Upper lobe of right lung (tissue), 1 donor: ENCODE data around the gene HCAR2. TPM values are rescaled to one million over a fixed set of nuclear protein-coding genes. Genes with fewer than 3 reads are reported as not detected.

Source experiments
- ATAC-seq: fragments of 200-7000 bp; cut with Tn5 transposase; one replicate; pipeline ENCODE4 v1.9.1; 2020; ENCODE audit warnings: mild to moderate bottlenecking, moderate library complexity
- DNase-seq: peaks from one replicate; pipeline ENCODE4 v3.0.0-alpha.2; 2020
- H3K27ac ChIP-seq: fragments of 200-600 bp; one replicate; pipeline ENCODE4 v1.8.0; 2022
- H3K27me3 ChIP-seq: fragments of 200-600 bp; one replicate; pipeline ENCODE4 v1.8.0; 2022; ENCODE audit warnings: mild to moderate bottlenecking
- H3K36me3 ChIP-seq: fragments of 200-600 bp; one replicate; pipeline ENCODE4 v1.8.0; 2022
- H3K4me1 ChIP-seq: fragments of 200-600 bp; one replicate; pipeline ENCODE4 v1.8.0; 2022
- H3K4me3 ChIP-seq: fragments of 200-600 bp; one replicate; pipeline ENCODE4 v1.8.0; 2022; ENCODE audit warnings: mild to moderate bottlenecking
- H3K9me3 ChIP-seq: fragments of 200-600 bp; one replicate; pipeline ENCODE4 v1.8.0; 2022
- intact Hi-C: fragments of 100-400 bp; cut with DNase I; formaldehyde crosslinking; loops from one replicate; pipeline ENCODE4 v1.11.0; 2022
- total RNA-seq: library from RNA; stranded (reverse); fragmentation: NEBNext Ultra II Directional; extraction: Animal tissue kit (Norgen Biotek cat#: 25700); gene quantifications from one replicate; pipeline ENCODE4 v1.2.1, GENCODE V29; 2021
- TF ChIP-seq, protein P1 (sequence below): fragments of 200-600 bp; IDR thresholded peaks from one replicate; pipeline ENCODE4 v1.8.0; 2022; ENCODE audit warnings: antibody characterized with exemption
- donor health status: DM: no; HTN: yes; CAD: no; lungs with severe emphysema.

The HCAR2 gene
- total RNA-seq, 1 donor from 2014 or later = 7.6 TPM

DNA sequence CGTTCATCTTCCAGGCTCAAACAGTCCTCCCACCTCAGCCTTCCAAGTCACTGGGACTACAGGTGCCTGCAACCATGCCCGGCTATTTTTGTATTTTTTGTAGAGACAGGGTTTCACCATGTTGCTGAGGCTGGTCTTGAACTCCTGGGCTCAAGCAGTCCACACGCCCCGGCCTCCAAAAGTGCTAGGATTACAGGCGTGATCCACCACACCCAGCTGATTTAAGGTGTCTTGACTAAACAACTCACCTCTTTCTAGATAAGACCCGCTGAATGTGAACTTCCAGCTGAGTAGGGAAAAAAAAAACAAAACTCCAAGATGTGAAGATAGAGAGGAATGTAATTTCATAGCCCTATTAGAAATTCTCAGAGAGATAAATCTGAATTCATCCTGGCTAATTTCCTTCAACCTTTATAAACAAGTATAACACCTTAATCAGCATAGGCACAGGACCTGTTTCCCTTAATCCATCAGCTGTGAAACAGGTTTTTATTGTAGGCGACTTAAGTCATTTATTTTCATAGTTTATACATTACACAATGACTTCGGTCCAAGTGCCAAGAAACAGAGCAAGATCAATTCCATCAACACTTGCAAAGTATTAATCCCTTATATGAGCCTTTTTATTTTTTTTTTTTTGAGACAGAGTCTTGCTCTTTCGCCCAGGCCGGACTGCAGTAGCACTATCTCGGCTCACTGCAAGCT, 51.5 kb downstream of the HCAR2 start:
- Histone ChIP-seq H3K4me1 (no peaks in the 10 kb centered on the region), H3K27ac (no peak overlapping the region), H3K36me3 (no peaks in the 10 kb centered on the region), H3K27me3 (no peaks in the 10 kb centered on the region), H3K4me3 (no peak overlapping the region), H3K9me3 (no peaks in the 10 kb centered on the region)
- TF ChIP-seq, protein P1, sequence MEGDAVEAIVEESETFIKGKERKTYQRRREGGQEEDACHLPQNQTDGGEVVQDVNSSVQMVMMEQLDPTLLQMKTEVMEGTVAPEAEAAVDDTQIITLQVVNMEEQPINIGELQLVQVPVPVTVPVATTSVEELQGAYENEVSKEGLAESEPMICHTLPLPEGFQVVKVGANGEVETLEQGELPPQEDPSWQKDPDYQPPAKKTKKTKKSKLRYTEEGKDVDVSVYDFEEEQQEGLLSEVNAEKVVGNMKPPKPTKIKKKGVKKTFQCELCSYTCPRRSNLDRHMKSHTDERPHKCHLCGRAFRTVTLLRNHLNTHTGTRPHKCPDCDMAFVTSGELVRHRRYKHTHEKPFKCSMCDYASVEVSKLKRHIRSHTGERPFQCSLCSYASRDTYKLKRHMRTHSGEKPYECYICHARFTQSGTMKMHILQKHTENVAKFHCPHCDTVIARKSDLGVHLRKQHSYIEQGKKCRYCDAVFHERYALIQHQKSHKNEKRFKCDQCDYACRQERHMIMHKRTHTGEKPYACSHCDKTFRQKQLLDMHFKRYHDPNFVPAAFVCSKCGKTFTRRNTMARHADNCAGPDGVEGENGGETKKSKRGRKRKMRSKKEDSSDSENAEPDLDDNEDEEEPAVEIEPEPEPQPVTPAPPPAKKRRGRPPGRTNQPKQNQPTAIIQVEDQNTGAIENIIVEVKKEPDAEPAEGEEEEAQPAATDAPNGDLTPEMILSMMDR = no peak
- intact Hi-C loops = no loop called here
- DNase-seq (no peak), ATAC-seq (no peak)

Other genes with a start within 250 kb of the HCAR2 start
- 21.2 TPM for gene ZCCHC8, start 202.4 kb downstream of the HCAR2 start, total RNA-seq
- gene RSRC2, start 176.4 kb downstream of the HCAR2 start, total RNA-seq = 63.8 TPM
- 8.4 TPM for gene KNTC1, start 176.1 kb downstream of the HCAR2 start, total RNA-seq
- gene HCAR3, start 13.5 kb upstream of the HCAR2 start, total RNA-seq = 4.3 TPM
- 0.20 TPM for gene HCAR1, start 27.5 kb upstream of the HCAR2 start, total RNA-seq
- 29.1 TPM for gene DENR, start 49.5 kb upstream of the HCAR2 start, total RNA-seq
- 0.64 TPM for gene CCDC62, start 71.2 kb upstream of the HCAR2 start, total RNA-seq
- gene HIP1R, start 132.1 kb upstream of the HCAR2 start, total RNA-seq = 33.0 TPM
- 36.3 TPM for gene VPS37B, start 192.8 kb upstream of the HCAR2 start, total RNA-seq